HepG2 (cell line): Measurements from ENCODE around the gene NCAPD2. TPM values are rescaled to one million over a fixed set of nuclear protein-coding genes. Genes with fewer than 3 reads are reported as not detected.

Source experiments
- CENPX ChIP-seq: sonication (generic); formaldehyde crosslinking; IDR thresholded peaks from 2 replicates; pipeline ENCODE4 v1.9.0; 2021; ENCODE audit warnings: mild to moderate bottlenecking, missing genetic modification reagents, moderate library complexity
- FOSL2 ChIP-seq: sonication (generic); formaldehyde crosslinking; IDR thresholded peaks from 2 replicates; pipeline ENCODE4 v1.4.0; 2020; ENCODE audit warnings: missing genetic modification reagents
- GATAD2A ChIP-seq: IDR thresholded peaks from 2 replicates; pipeline ENCODE4 v1.6.1; 2016
- GLI4 ChIP-seq: sonication (generic); formaldehyde crosslinking; IDR thresholded peaks from 2 replicates; pipeline ENCODE4 v1.5.1; 2020; ENCODE audit warnings: missing genetic modification reagents, mild to moderate bottlenecking, moderate library complexity, borderline replicate concordance
- HNRNPUL1 ChIP-seq: fragments of 200-400 bp; formaldehyde crosslinking; IDR thresholded peaks from 2 replicates; pipeline ENCODE4 v1.6.1; 2017; ENCODE audit warnings: low read depth, mild to moderate bottlenecking, low read length, moderate library complexity
- NFE2L1 ChIP-seq: sonication (generic); formaldehyde crosslinking; IDR thresholded peaks from 2 replicates; pipeline ENCODE4 v1.4.0; 2020; ENCODE audit warnings: missing genetic modification reagents, mild to moderate bottlenecking, borderline replicate concordance
- polyA plus RNA-seq, 8 experiments: library from polyadenylated mRNA; depleted of rRNA in 3 of 8; stranded (reverse) in 7 of 8; unstranded in 1 of 8; fragments of >200 nt; fragmentation: Illumina TruSeq in 4 of 8; extraction: Trizol in 4 of 8; gene quantifications; 2 replicates each; pipeline versions ENCODE4 v1.2.1 to v1.2.3, GENCODE V29; 2011 to 2016; ENCODE audit warnings: low read depth in 4 of 8, missing spikeins in 1 of 8, mixed read lengths in 1 of 8; ENCODE audit not compliant: insufficient read depth in 1 of 8
- total RNA-seq, 5 experiments: library from RNA; depleted of rRNA; stranded (reverse); fragments of >200 nt; fragmentation: Illumina TruSeq; extraction: Trizol; gene quantifications; 2 replicates each; pipeline ENCODE4 v1.2.3, GENCODE V29; 2016; ENCODE audit warnings: low read depth in 1 of 5
- TF ChIP-seq, protein P1 (sequence below): sonication (generic); formaldehyde crosslinking; IDR thresholded peaks from 2 replicates; pipeline ENCODE4 v1.5.0; 2020; ENCODE audit warnings: missing genetic modification reagents, mild to moderate bottlenecking, borderline replicate concordance
- TF ChIP-seq, protein P2 (sequence below): sonication (generic); formaldehyde crosslinking; IDR thresholded peaks from 2 replicates; pipeline ENCODE4 v1.9.0; 2021; ENCODE audit warnings: missing genetic modification reagents, mild to moderate bottlenecking, borderline replicate concordance
- TF ChIP-seq, protein P3 (sequence below): IDR thresholded peaks from 2 replicates; pipeline ENCODE4 v1.6.1; 2016; ENCODE audit warnings: low read depth, missing genetic modification reagents, missing compliant biosample characterization
- TF ChIP-seq, protein P4 (sequence below): sonication (generic); formaldehyde crosslinking; IDR thresholded peaks from 2 replicates; pipeline ENCODE4 v1.4.0; 2020; ENCODE audit warnings: missing genetic modification reagents, borderline replicate concordance
- TF ChIP-seq, protein P5 (sequence below): IDR thresholded peaks from 2 replicates; pipeline ENCODE4 v1.6.1; 2018; ENCODE audit warnings: missing genetic modification reagents, mild to moderate bottlenecking, missing compliant biosample characterization

The NCAPD2 gene
- total and polyA plus RNA-seq, 2 of the 13 experiments (the other 11 are each of a cell fraction or from before 2014, with no cell fraction given): 51.1 to 65.6 TPM

DNA sequence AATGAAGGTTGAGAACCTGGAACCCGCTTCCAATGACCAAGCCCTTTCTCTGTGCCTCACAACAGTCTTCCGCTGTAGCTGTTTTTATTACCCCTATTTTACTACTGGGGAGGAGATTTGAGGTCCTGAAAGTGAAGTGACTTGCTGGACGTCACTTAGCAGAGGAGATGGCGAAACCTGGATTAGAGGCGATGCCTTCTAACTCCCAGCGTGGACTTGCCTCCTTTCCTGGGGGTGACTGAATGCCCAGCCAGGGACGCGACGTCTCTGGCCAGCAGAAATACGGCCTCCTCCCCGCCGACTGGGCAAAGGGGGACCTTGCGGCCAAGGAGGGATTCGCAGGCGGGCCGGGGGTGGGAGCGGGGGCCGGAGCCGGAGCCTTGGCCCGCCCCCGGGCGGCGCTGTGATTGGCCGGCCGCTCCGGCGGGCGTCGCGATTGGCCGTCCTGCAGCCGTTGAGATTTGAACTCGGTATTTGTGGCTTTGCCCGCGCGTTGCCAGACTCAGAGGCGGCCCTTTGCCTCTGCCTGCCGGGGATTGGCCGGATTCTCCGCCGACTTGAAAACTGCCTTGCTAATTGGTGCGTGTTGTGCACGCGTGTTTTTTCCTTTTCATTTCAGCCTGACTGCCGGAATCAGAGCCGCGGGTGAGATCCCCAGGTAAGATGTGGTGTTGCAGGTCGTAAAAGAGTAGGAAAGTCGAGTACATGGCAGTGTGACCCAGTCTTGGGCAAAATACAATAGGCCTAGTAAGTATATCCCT, at the start of gene NCAPD2 (continued):
- TF ChIP-seq NFE2L1 (CRISPR knock-in tag) (no peak), GATAD2A (CRISPR knock-in tag) (peak; percentile 1; the same call in 1 of the 2 replicates), FOSL2 (CRISPR knock-in tag) (no peak), CENPX (CRISPR knock-in tag) (no peak), HNRNPUL1 (no peak), GLI4 (peak; percentile 81; the same call in 1 of the 2 replicates)
- TF ChIP-seq, protein P1, sequence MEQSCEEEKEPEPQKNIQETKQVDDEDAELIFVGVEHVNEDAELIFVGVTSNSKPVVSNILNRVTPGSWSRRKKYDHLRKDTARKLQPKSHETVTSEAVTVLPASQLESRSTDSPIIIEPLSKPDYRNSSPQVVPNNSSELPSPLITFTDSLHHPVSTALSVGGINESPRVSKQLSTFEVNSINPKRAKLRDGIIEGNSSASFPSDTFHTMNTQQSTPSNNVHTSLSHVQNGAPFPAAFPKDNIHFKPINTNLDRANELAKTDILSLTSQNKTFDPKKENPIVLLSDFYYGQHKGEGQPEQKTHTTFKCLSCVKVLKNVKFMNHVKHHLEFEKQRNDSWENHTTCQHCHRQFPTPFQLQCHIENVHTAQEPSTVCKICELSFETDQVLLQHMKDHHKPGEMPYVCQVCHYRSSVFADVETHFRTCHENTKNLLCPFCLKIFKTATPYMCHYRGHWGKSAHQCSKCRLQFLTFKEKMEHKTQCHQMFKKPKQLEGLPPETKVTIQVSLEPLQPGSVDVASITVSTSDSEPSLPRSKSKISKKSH (CRISPR knock-in tag): no peak
- TF ChIP-seq, protein P2, sequence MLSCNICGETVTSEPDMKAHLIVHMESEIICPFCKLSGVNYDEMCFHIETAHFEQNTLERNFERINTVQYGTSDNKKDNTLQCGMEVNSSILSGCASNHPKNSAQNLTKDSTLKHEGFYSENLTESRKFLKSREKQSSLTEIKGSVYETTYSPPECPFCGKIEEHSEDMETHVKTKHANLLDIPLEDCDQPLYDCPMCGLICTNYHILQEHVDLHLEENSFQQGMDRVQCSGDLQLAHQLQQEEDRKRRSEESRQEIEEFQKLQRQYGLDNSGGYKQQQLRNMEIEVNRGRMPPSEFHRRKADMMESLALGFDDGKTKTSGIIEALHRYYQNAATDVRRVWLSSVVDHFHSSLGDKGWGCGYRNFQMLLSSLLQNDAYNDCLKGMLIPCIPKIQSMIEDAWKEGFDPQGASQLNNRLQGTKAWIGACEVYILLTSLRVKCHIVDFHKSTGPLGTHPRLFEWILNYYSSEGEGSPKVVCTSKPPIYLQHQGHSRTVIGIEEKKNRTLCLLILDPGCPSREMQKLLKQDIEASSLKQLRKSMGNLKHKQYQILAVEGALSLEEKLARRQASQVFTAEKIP (CRISPR knock-in tag): no peak
- TF ChIP-seq, protein P3, sequence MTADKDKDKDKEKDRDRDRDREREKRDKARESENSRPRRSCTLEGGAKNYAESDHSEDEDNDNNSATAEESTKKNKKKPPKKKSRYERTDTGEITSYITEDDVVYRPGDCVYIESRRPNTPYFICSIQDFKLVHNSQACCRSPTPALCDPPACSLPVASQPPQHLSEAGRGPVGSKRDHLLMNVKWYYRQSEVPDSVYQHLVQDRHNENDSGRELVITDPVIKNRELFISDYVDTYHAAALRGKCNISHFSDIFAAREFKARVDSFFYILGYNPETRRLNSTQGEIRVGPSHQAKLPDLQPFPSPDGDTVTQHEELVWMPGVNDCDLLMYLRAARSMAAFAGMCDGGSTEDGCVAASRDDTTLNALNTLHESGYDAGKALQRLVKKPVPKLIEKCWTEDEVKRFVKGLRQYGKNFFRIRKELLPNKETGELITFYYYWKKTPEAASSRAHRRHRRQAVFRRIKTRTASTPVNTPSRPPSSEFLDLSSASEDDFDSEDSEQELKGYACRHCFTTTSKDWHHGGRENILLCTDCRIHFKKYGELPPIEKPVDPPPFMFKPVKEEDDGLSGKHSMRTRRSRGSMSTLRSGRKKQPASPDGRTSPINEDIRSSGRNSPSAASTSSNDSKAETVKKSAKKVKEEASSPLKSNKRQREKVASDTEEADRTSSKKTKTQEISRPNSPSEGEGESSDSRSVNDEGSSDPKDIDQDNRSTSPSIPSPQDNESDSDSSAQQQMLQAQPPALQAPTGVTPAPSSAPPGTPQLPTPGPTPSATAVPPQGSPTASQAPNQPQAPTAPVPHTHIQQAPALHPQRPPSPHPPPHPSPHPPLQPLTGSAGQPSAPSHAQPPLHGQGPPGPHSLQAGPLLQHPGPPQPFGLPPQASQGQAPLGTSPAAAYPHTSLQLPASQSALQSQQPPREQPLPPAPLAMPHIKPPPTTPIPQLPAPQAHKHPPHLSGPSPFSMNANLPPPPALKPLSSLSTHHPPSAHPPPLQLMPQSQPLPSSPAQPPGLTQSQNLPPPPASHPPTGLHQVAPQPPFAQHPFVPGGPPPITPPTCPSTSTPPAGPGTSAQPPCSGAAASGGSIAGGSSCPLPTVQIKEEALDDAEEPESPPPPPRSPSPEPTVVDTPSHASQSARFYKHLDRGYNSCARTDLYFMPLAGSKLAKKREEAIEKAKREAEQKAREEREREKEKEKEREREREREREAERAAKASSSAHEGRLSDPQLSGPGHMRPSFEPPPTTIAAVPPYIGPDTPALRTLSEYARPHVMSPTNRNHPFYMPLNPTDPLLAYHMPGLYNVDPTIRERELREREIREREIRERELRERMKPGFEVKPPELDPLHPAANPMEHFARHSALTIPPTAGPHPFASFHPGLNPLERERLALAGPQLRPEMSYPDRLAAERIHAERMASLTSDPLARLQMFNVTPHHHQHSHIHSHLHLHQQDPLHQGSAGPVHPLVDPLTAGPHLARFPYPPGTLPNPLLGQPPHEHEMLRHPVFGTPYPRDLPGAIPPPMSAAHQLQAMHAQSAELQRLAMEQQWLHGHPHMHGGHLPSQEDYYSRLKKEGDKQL (CRISPR knock-in tag): 0 out of 2 replicates have a peak, but pooled peaks have one; percentile 16
- TF ChIP-seq, protein P4, sequence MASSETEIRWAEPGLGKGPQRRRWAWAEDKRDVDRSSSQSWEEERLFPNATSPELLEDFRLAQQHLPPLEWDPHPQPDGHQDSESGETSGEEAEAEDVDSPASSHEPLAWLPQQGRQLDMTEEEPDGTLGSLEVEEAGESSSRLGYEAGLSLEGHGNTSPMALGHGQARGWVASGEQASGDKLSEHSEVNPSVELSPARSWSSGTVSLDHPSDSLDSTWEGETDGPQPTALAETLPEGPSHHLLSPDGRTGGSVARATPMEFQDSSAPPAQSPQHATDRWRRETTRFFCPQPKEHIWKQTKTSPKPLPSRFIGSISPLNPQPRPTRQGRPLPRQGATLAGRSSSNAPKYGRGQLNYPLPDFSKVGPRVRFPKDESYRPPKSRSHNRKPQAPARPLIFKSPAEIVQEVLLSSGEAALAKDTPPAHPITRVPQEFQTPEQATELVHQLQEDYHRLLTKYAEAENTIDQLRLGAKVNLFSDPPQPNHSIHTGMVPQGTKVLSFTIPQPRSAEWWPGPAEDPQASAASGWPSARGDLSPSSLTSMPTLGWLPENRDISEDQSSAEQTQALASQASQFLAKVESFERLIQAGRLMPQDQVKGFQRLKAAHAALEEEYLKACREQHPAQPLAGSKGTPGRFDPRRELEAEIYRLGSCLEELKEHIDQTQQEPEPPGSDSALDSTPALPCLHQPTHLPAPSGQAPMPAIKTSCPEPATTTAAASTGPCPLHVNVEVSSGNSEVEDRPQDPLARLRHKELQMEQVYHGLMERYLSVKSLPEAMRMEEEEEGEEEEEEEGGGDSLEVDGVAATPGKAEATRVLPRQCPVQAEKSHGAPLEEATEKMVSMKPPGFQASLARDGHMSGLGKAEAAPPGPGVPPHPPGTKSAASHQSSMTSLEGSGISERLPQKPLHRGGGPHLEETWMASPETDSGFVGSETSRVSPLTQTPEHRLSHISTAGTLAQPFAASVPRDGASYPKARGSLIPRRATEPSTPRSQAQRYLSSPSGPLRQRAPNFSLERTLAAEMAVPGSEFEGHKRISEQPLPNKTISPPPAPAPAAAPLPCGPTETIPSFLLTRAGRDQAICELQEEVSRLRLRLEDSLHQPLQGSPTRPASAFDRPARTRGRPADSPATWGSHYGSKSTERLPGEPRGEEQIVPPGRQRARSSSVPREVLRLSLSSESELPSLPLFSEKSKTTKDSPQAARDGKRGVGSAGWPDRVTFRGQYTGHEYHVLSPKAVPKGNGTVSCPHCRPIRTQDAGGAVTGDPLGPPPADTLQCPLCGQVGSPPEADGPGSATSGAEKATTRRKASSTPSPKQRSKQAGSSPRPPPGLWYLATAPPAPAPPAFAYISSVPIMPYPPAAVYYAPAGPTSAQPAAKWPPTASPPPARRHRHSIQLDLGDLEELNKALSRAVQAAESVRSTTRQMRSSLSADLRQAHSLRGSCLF (CRISPR knock-in tag): no peak
- TF ChIP-seq, protein P5, sequence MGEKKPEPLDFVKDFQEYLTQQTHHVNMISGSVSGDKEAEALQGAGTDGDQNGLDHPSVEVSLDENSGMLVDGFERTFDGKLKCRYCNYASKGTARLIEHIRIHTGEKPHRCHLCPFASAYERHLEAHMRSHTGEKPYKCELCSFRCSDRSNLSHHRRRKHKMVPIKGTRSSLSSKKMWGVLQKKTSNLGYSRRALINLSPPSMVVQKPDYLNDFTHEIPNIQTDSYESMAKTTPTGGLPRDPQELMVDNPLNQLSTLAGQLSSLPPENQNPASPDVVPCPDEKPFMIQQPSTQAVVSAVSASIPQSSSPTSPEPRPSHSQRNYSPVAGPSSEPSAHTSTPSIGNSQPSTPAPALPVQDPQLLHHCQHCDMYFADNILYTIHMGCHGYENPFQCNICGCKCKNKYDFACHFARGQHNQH (CRISPR knock-in tag): no peak
